CD4-positive, alpha-beta T cell (primary cell): Measurements from ENCODE around the gene CADM4. TPM values are rescaled to one million over a fixed set of nuclear protein-coding genes. Genes with fewer than 3 reads are reported as not detected.

Experiments used
- ATAC-seq: fragments of 200-7000 bp; cut with Tn5 transposase; one replicate; pipeline ENCODE4 v1.10.0; 2022; ENCODE audit warnings: mild to moderate bottlenecking; ENCODE audit not compliant: poor library complexity
- CTCF ChIA-PET: fragments of 350-600 bp; sonication (Branson Sonifier 250); formaldehyde crosslinking; loops from one replicate; lab custom pipeline; 2021; ENCODE audit warnings: antibody characterized with exemption, inconsistent platforms; lab: Charles Lee
- POLR2A ChIA-PET: fragments of 350-600 bp; sonication (Branson Sonifier 250); formaldehyde crosslinking; loops from one replicate; lab custom pipeline; 2021; ENCODE audit warnings: antibody characterized with exemption, inconsistent platforms; lab: Charles Lee
- DNase-seq, 14 experiments: peaks; one replicate each; pipeline ENCODE4 v3.0.0-alpha.2; 2013 to 2020; ENCODE audit warnings: mixed read lengths in 2 of 14
- H3K27ac ChIP-seq, 2 donors: one replicate each; pipeline versions ENCODE4 v1.5.1 to v1.7.0; 2013; ENCODE audit warnings: low read length in 2 of 2, low read depth in 1 of 2, mild to moderate bottlenecking in 1 of 2
- H3K27me3 ChIP-seq, 2 experiments: 1 replicate in 1 of 2; 2 replicates in 1 of 2; pipeline versions ENCODE4 v1.6.1 to v1.7.0; 2013; ENCODE audit warnings: low read length in 2 of 2, control low read depth in 1 of 2, mild to moderate bottlenecking in 1 of 2, moderate library complexity in 1 of 2; ENCODE audit not compliant: insufficient read depth in 2 of 2, control insufficient read depth in 1 of 2
- H3K36me3 ChIP-seq: one replicate; pipeline ENCODE4 v1.6.1; 2013; ENCODE audit warnings: low read length, control low read depth; ENCODE audit not compliant: insufficient read depth
- H3K4me1 ChIP-seq: one replicate; pipeline ENCODE4 v1.6.1; 2013; ENCODE audit warnings: low read length, control low read depth; ENCODE audit not compliant: insufficient read depth
- H3K4me3 ChIP-seq: one replicate; pipeline ENCODE4 v1.5.1; 2013; ENCODE audit warnings: mild to moderate bottlenecking, low read length, moderate library complexity
- H3K9me3 ChIP-seq, 2 experiments: 1 replicate in 1 of 2; 2 replicates in 1 of 2; pipeline versions ENCODE4 v1.6.1 to v1.7.0; 2013; ENCODE audit warnings: low read length in 2 of 2, mild to moderate bottlenecking in 2 of 2, control low read depth in 1 of 2, moderate library complexity in 1 of 2; ENCODE audit not compliant: control insufficient read depth in 1 of 2, insufficient read depth in 1 of 2
- H3K27ac Mint-ChIP-seq: one replicate; pipeline ENCODE4 v1.8.0; 2020; ENCODE audit warnings: mixed read lengths
- H3K27me3 Mint-ChIP-seq: one replicate; pipeline ENCODE4 v1.8.0; 2021; ENCODE audit warnings: mixed read lengths
- H3K36me3 Mint-ChIP-seq: one replicate; pipeline ENCODE4 v1.8.0; 2021; ENCODE audit warnings: low read depth, mixed read lengths
- H3K4me1 Mint-ChIP-seq: one replicate; pipeline ENCODE4 v1.8.0; 2021; ENCODE audit warnings: low read depth, mixed read lengths
- H3K4me3 Mint-ChIP-seq: one replicate; pipeline ENCODE4 v1.8.0; 2020; ENCODE audit warnings: mild to moderate bottlenecking, mixed read lengths
- H3K9me3 Mint-ChIP-seq: one replicate; pipeline ENCODE4 v1.8.0; 2020; ENCODE audit warnings: mixed read lengths
- intact Hi-C, 2 experiments: fragments of 100-400 bp; cut with DNase I in 1 of 2; cut with micrococcal nuclease in 1 of 2; formaldehyde crosslinking; loops; one replicate each; pipeline versions ENCODE4 v1.15.1 to v1.9.0; 2023 to 2025; cut with DNase I, micrococcal nuclease
- total RNA-seq, 174 experiments: library from RNA in 2 of 174; stranded (reverse) in 2 of 174; gene quantifications; one replicate each; pipeline ENCODE4 v1.2.3 and lab custom pipeline; 2021 to 2026
- TF ChIP-seq, protein P1 (sequence below): fragments of 200-600 bp; IDR thresholded peaks from one replicate; pipeline ENCODE4 v1.8.0; 2022; ENCODE audit warnings: antibody characterized with exemption, mild to moderate bottlenecking

The CADM4 gene
- total RNA-seq, 2 experiments from 2014 or later = 0.28 to 0.36 TPM

DNA sequence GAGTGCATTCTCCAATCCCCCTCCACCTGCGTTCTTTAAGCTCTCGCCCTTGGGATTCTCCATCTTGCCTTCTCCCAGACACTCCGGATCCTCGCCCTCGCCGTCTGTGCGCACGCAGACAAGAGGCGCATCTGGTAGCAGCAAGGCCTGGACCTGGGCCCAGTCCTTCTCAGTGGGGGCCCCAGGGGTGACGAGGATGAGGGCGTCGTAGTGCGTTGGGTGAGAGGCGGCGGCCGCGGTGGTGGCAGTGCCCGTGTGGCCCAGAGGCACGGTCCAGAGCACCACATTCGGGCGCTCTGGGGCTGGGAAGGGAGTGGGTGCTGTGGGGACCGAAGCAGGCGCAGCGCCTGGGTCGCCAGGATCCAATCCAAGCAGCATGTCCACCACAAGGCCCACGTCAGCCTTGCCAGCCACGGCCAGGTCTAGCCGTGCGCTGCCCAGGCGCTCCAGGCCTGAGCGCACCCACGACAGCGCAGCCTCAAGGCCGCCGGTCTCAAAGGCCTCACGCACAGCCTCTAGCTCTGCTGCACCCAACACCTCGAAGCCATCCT lies 46.8 kb downstream of the CADM4 start:
- Mint-ChIP-seq H3K27me3 (no peaks in the 10 kb centered on the region), H3K4me1 (peaks cover 50% of the 10 kb centered on the region), H3K27ac (peak overlapping the region; percentile 75), H3K9me3 (no peaks in the 10 kb centered on the region), H3K36me3 (peaks cover 45% of the 10 kb centered on the region), H3K4me3 (no peak overlapping the region)
- intact Hi-C loops = loop anchor here in 1 of 2 experiments (5.0 kb wide), 1 partner anchor 56 kb away; no protein-coding TSS in a partner anchor
- TF ChIP-seq, protein P1, sequence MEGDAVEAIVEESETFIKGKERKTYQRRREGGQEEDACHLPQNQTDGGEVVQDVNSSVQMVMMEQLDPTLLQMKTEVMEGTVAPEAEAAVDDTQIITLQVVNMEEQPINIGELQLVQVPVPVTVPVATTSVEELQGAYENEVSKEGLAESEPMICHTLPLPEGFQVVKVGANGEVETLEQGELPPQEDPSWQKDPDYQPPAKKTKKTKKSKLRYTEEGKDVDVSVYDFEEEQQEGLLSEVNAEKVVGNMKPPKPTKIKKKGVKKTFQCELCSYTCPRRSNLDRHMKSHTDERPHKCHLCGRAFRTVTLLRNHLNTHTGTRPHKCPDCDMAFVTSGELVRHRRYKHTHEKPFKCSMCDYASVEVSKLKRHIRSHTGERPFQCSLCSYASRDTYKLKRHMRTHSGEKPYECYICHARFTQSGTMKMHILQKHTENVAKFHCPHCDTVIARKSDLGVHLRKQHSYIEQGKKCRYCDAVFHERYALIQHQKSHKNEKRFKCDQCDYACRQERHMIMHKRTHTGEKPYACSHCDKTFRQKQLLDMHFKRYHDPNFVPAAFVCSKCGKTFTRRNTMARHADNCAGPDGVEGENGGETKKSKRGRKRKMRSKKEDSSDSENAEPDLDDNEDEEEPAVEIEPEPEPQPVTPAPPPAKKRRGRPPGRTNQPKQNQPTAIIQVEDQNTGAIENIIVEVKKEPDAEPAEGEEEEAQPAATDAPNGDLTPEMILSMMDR = no peak
- ATAC-seq (no peak), DNase-seq (no peak)
- H3K4me1 ChIP-seq = peaks cover 47% of the 10 kb centered on the region
- H3K9me3 ChIP-seq = no peaks in the 10 kb centered on the region
- ChIA-PET CTCF (no interaction called here), POLR2A (no interaction called here)
- H3K27ac ChIP-seq = no peak overlapping the region
- no peak overlapping the region for H3K4me3 ChIP-seq
- peaks cover 13% of the 10 kb centered on the region for H3K36me3 ChIP-seq
- no peaks in the 10 kb centered on the region for H3K27me3 ChIP-seq

DNA sequence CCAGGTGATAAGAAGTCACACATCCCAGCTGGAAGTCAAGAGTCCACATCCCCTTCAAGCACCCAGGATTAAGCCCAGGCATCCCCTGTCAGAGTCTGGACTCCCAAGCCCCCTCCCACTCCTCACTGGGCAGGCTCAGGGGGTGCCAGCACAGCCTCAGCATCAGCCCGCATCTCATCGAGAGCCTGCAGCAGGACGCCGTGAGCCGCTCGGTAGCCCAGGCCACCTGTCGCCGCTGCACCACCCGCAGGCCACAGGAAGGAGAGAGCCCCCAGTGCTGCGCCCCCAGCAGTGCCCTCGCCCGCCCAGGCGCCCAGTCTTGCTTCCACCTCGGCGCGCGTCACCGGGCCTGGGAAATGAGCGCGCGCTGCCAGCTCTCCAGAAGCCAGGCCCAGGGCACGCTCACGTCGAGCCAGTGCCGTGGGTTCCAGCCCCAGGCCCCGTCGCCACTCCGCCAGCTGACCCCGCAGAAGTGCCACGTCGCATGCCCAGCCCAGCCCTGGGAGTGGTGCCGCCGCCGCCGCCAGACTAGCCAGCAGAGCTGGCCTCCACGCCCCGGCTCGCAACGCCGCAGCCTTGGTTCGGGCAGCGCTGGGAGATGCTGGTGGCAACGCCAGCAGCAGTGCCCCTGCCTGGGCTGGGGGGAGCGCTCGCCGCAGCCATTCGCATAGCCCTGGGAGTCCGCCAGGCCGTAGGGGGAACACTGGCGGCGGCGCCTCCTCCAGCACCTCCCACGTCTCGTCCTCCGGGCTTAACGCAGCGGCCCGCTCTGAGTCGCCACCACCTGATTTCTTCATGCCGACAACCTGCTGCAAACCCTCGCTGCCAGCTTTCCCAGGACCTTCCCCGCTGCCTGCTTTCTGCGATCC lies 47.5 kb downstream of the CADM4 start:
- H3K9me3 ChIP-seq = no peaks in the 10 kb centered on the region
- peaks cover 42% of the 10 kb centered on the region for H3K4me1 Mint-ChIP-seq
- no peak for DNase-seq
- no peak for ATAC-seq
- no peak overlapping the region for H3K4me3 ChIP-seq
- no peak overlapping the region for H3K27ac Mint-ChIP-seq
- no peak overlapping the region for H3K4me3 Mint-ChIP-seq
- peaks cover 13% of the 10 kb centered on the region for H3K36me3 ChIP-seq
- H3K27me3 Mint-ChIP-seq = no peaks in the 10 kb centered on the region
- CTCF ChIA-PET = interaction anchor here (0.7 kb wide), 1 partner anchor 144 kb away, joined by 3 read pairs; no protein-coding TSS in a partner anchor
- H3K36me3 Mint-ChIP-seq = peaks cover 41% of the 10 kb centered on the region
- TF ChIP-seq, protein P1 = no peak
- H3K9me3 Mint-ChIP-seq = no peaks in the 10 kb centered on the region
- POLR2A ChIA-PET = interaction anchor here (0.6 kb wide), 1 partner anchor 57 kb away, joined by 3 read pairs; no protein-coding TSS in a partner anchor
- H3K27me3 ChIP-seq = no peaks in the 10 kb centered on the region
- intact Hi-C loops = loop anchor here in 1 of 2 experiments (5.0 kb wide), 1 partner anchor 55 kb away; no protein-coding TSS in a partner anchor
- H3K4me1 ChIP-seq = peaks cover 39% of the 10 kb centered on the region
- no peak overlapping the region for H3K27ac ChIP-seq

DNA sequence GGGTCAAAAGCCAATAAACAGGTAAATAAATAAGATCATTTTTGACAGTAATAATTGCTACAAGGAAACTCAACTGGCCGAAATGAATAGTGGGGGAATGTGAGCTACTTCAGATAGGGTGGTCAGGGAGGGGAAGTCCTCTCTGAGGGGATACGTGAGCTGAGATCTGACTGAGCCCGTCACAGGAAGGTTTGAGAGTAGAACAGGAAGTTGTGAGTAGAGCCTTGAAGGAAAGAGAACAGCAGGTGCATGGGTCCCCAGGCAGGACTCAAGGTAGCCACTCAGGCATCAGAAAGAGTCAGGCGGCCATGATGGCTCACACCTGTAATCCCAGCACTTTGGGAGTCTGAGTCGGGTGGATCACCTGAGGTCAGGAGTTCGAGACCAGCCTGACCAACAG lies 50.0 kb downstream of the CADM4 start:
- Mint-ChIP-seq H3K9me3 (no peaks in the 10 kb centered on the region), H3K36me3 (peaks cover 23% of the 10 kb centered on the region), H3K27ac (peak overlapping the region; percentile 16), H3K4me1 (peaks cover 21% of the 10 kb centered on the region), H3K4me3 (no peak overlapping the region), H3K27me3 (no peaks in the 10 kb centered on the region)
- H3K9me3 ChIP-seq = no peaks in the 10 kb centered on the region
- DNase-seq (peak in 1 of 14 experiments; percentile 11), ATAC-seq (no peak)
- no peaks in the 10 kb centered on the region for H3K27me3 ChIP-seq
- no peak overlapping the region for H3K27ac ChIP-seq
- H3K4me3 ChIP-seq = no peak overlapping the region
- intact Hi-C loops = loop anchor here in 1 of 2 experiments (5.0 kb wide), 1 partner anchor 52 kb away; no protein-coding TSS in a partner anchor
- H3K4me1 ChIP-seq = peaks cover 17% of the 10 kb centered on the region
- ChIA-PET CTCF (interaction anchor here (1.5 kb wide), 1 partner anchor 35 kb away, joined by 6 read pairs; no protein-coding TSS in a partner anchor), POLR2A (no interaction called here)
- H3K36me3 ChIP-seq = peaks cover 13% of the 10 kb centered on the region
- TF ChIP-seq, protein P1 = no peak
